MM.1S (cell line): ENCODE results near the gene RERE.
"Not testable (repeated sequence)": the region's sequence is repeated elsewhere in the genome, so short reads cannot be mapped to it uniquely, and the experiment has no call there.

Experiments
- DNase-seq: peaks from one replicate; pipeline ENCODE4 v3.0.0-alpha.2; 2015
- H2AFZ ChIP-seq: fragments of 300-600 bp; sonication (generic); 2 replicates; pipeline ENCODE4 v1.6.0; 2016; ENCODE audit warnings: antibody characterized with exemption, low read length
- H3F3A ChIP-seq: fragments of 300-600 bp; sonication (generic); 2 replicates; pipeline ENCODE4 v1.6.1; 2016; ENCODE audit warnings: mild to moderate bottlenecking, antibody characterized with exemption, low read length, moderate library complexity, mixed read lengths; ENCODE audit not compliant: insufficient read depth
- H3K27ac ChIP-seq: fragments of 300-600 bp; sonication (generic); 2 replicates; pipeline ENCODE4 v1.5.1; 2016; ENCODE audit warnings: mild to moderate bottlenecking, low read length
- H3K27me3 ChIP-seq: fragments of 300-600 bp; sonication (generic); replicated peaks from 2 replicates; pipeline ENCODE4 v1.6.0; 2016; ENCODE audit warnings: low read length; ENCODE audit not compliant: insufficient read depth
- H3K36me3 ChIP-seq: fragments of 300-600 bp; sonication (generic); replicated peaks from 2 replicates; pipeline ENCODE4 v1.6.1; 2016; ENCODE audit warnings: mild to moderate bottlenecking, low read length, mixed read lengths; ENCODE audit not compliant: insufficient read depth
- H3K4me1 ChIP-seq: fragments of 300-600 bp; sonication (generic); 2 replicates; pipeline ENCODE4 v1.6.1; 2016; ENCODE audit warnings: low read length, mixed read lengths
- H3K4me2 ChIP-seq: fragments of 300-600 bp; sonication (generic); 2 replicates; pipeline ENCODE4 v1.6.0; 2016; ENCODE audit warnings: low read depth, low read length
- H3K4me3 ChIP-seq: fragments of 300-600 bp; sonication (generic); 2 replicates; pipeline ENCODE4 v1.5.1; 2016; ENCODE audit warnings: low read length, mixed read lengths
- H3K79me2 ChIP-seq: fragments of 300-600 bp; sonication (generic); 2 replicates; pipeline ENCODE4 v1.6.1; 2016; ENCODE audit warnings: mixed run types, low read length, mixed read lengths
- H3K9ac ChIP-seq: fragments of 300-600 bp; sonication (generic); 2 replicates; pipeline ENCODE4 v1.6.1; 2016; ENCODE audit warnings: low read length, mixed read lengths
- H3K9me2 ChIP-seq: fragments of 300-600 bp; sonication (generic); replicated peaks from 2 replicates; pipeline ENCODE4 v1.6.1; 2016; ENCODE audit warnings: mild to moderate bottlenecking, low read length, mixed read lengths; ENCODE audit not compliant: insufficient read depth
- H3K9me3 ChIP-seq: fragments of 300-600 bp; sonication (generic); replicated peaks from 2 replicates; pipeline ENCODE4 v1.6.1; 2016; ENCODE audit warnings: mild to moderate bottlenecking, low read length, mixed read lengths; ENCODE audit not compliant: insufficient read depth
- H4K20me1 ChIP-seq: fragments of 300-600 bp; sonication (generic); 2 replicates; pipeline ENCODE4 v1.6.1; 2016; ENCODE audit warnings: mild to moderate bottlenecking, low read length, moderate library complexity, mixed read lengths; ENCODE audit not compliant: insufficient read depth
- EZH2 ChIP-seq: fragments of 300-600 bp; sonication (generic); optimal IDR thresholded peaks from 2 replicates; pipeline ENCODE3; 2017; ENCODE audit warnings: low read depth, mild to moderate bottlenecking, antibody characterized with exemption, low read length, mixed read lengths
- EZH2phosphoT487 ChIP-seq: fragments of 300-600 bp; sonication (generic); IDR thresholded peaks from 2 replicates; pipeline ENCODE4 v1.6.1; 2018; ENCODE audit warnings: antibody characterized with exemption, low read length
- TF ChIP-seq, protein P1 (sequence below): fragments of 300-600 bp; sonication (generic); IDR thresholded peaks from 2 replicates; pipeline ENCODE4 v1.5.1; 2016; ENCODE audit warnings: antibody characterized with exemption, low read length, mixed read lengths

RERE gene

DNA sequence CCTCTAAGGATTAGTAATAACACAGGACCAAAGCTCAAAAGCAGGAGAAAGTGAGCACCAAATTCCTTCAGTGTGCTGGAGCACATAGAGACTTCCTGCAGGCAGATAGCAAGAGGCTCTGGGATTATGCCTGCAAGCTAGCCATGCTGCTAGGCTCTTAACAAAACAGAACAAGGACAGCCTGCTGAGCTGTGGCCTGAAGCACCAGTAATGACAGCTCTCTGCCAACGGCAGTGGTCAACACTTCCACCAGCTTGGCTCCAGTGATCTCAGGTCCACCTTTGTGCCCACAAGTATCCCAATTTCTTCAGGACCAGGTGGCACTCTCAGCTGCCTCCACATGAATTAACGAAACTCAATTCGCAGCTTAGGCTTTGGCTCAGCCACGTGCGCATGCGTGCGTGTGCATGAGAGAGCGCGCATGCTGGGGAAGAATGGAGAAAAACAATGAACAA is 435.4 kb downstream of the RERE start:
- H3K4me2 ChIP-seq = no peak overlapping the region
- no peaks in the 10 kb centered on the region for H3K27me3 ChIP-seq
- peaks cover 18% of the 10 kb centered on the region for H3K79me2 ChIP-seq
- no peak for DNase-seq
- no peak overlapping the region for H3K4me3 ChIP-seq
- no peaks in the 10 kb centered on the region for H3K36me3 ChIP-seq
- no peaks in the 10 kb centered on the region for H3K4me1 ChIP-seq
- H3F3A ChIP-seq = no peaks in the 10 kb centered on the region
- no peak overlapping the region for H3K9ac ChIP-seq
- H2AFZ ChIP-seq = no peak overlapping the region
- H3K9me2 ChIP-seq = no peaks in the 10 kb centered on the region
- H3K27ac ChIP-seq = no peak overlapping the region
- no peaks in the 10 kb centered on the region for H3K9me3 ChIP-seq
- H4K20me1 ChIP-seq = no peaks in the 10 kb centered on the region
- TF ChIP-seq EZH2phosphoT487 (no peak), EZH2 (no peak)
- TF ChIP-seq, protein P1, sequence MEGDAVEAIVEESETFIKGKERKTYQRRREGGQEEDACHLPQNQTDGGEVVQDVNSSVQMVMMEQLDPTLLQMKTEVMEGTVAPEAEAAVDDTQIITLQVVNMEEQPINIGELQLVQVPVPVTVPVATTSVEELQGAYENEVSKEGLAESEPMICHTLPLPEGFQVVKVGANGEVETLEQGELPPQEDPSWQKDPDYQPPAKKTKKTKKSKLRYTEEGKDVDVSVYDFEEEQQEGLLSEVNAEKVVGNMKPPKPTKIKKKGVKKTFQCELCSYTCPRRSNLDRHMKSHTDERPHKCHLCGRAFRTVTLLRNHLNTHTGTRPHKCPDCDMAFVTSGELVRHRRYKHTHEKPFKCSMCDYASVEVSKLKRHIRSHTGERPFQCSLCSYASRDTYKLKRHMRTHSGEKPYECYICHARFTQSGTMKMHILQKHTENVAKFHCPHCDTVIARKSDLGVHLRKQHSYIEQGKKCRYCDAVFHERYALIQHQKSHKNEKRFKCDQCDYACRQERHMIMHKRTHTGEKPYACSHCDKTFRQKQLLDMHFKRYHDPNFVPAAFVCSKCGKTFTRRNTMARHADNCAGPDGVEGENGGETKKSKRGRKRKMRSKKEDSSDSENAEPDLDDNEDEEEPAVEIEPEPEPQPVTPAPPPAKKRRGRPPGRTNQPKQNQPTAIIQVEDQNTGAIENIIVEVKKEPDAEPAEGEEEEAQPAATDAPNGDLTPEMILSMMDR = no peak

DNA sequence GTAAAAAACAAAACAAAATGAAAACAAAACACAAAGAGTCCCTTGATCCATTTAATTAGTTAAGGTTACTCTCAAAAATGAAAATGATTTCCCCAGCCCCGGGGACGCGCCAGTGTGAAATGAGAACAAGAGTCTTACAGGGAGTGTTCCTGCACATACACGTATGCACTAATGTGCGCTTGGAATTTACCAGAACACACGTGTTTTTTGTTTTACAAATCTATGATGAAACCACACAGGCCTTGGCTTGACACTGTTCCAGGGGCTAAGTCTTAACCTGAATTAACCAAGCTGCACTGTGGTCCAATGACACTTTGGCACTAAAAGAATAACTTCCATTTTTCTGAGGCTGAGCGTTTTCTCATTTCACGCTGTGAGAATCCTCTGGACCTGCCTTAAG is 435.8 kb downstream of the RERE start:
- H4K20me1 ChIP-seq = no peaks in the 10 kb centered on the region

DNA sequence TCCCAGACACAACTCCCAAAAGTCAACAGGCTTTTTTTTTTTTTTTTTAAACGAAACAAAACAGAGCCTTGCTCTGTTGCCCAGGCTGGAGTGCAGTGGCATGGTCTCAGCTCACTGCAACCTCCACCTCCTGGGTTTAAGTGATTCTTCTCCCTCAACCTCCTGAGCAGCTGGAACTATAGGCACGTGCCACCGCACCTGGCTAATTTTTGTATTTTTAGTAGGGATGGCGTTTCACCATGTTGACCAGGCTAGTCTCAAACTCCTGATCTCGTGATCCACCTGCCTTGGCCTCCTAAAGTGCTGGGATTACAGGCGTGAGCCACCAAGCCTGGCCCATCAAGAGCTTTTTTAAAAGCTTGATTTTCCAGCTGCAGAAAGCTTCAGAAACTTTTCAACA is 437.1 kb downstream of the RERE start:
- peaks cover 14% of the 10 kb centered on the region for H3K79me2 ChIP-seq
- not testable (repeated sequence) for H3K9me2 ChIP-seq, H3K9me3 ChIP-seq, H3F3A ChIP-seq, H3K4me3 ChIP-seq, H3K9ac ChIP-seq, H4K20me1 ChIP-seq, H3K36me3 ChIP-seq, H2AFZ ChIP-seq, H3K4me1 ChIP-seq, H3K4me2 ChIP-seq, H3K27ac ChIP-seq, DNase-seq, H3K27me3 ChIP-seq

More for the DNA sequence above, 435.8 kb downstream of the RERE start:
- Histone ChIP-seq H3K4me3 (no peak overlapping the region), H3K4me1 (no peaks in the 10 kb centered on the region), H3K4me2 (no peak overlapping the region), H3K36me3 (no peaks in the 10 kb centered on the region), H3K9me2 (no peaks in the 10 kb centered on the region), H3F3A (no peaks in the 10 kb centered on the region), H3K9ac (no peak overlapping the region), H3K79me2 (peaks cover 18% of the 10 kb centered on the region), H3K27me3 (no peaks in the 10 kb centered on the region), H3K9me3 (no peaks in the 10 kb centered on the region), H2AFZ (no peak overlapping the region), H3K27ac (no peak overlapping the region)
- TF ChIP-seq, protein P1 = no peak
- TF ChIP-seq EZH2 (no peak), EZH2phosphoT487 (no peak)
- DNase-seq = no peak

DNA sequence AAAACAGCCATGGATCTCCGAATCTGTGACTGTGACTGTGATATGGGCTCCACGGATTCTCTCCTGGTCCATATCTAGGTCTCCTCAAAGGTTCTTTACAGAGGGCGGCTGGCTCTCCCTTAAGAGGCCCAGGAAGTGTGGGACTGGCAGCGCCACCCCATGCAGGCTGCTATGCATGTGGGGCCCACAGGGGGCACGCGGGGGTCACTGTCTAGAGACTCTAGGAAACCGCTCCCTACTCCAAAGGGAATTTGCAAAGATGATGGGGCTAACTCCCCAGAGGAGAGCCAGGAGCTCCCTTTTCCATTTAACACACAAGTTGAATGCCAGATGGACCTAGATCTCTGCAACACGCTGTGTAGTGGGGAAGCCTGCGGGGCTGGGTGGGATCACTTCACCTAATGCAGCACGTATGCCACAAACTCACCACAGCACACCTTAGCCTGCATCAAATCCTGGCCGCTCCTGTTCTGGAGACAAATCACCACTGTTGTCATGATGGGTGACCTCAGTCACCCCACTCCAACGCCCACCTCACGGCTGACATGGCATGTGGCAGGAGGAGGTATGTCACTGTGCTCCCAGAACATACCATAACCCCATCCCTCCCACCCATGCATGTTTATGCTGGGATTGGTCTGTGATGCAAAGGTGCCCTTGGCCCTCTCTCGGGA is 437.8 kb downstream of the RERE start:
- H3K4me3 ChIP-seq = no peak overlapping the region
- no peaks in the 10 kb centered on the region for H3K4me1 ChIP-seq
- H3K36me3 ChIP-seq = no peaks in the 10 kb centered on the region
- no peaks in the 10 kb centered on the region for H4K20me1 ChIP-seq
- no peak overlapping the region for H3K4me2 ChIP-seq
- H3K9ac ChIP-seq = no peak overlapping the region
- no peak for DNase-seq
- H2AFZ ChIP-seq = no peak overlapping the region
- no peak overlapping the region for H3K27ac ChIP-seq
- TF ChIP-seq, protein P1 = no peak
- TF ChIP-seq EZH2phosphoT487 (no peak), EZH2 (no peak)
- no peaks in the 10 kb centered on the region for H3K9me2 ChIP-seq
- H3F3A ChIP-seq = no peaks in the 10 kb centered on the region
- H3K79me2 ChIP-seq = peaks cover 14% of the 10 kb centered on the region
- no peaks in the 10 kb centered on the region for H3K27me3 ChIP-seq
- no peaks in the 10 kb centered on the region for H3K9me3 ChIP-seq
